WTC11 (cell line): ENCODE measurements around the gene GYS2. TPM values are rescaled to one million over a fixed set of nuclear protein-coding genes. Genes with fewer than 3 reads are reported as not detected.

ENCODE experiments used
- ATAC-seq: fragments of 200-7000 bp; cut with Tn5 transposase; 2 replicates; pipeline ENCODE4 v1.10.0; 2021; ENCODE audit warnings: mild to moderate bottlenecking, moderate library complexity
- CTCF ChIA-PET: fragments of 300-600 bp; sonication (Branson Sonifier 250); formaldehyde crosslinking; loops from one replicate; lab custom pipeline; 2021; ENCODE audit warnings: antibody characterized with exemption; lab: Charles Lee
- POLR2A ChIA-PET: fragments of 350-600 bp; sonication (Branson Sonifier 250); formaldehyde crosslinking; loops from one replicate; lab custom pipeline; 2021; ENCODE audit warnings: antibody characterized with exemption; lab: Charles Lee
- DNase-seq: peaks from one replicate; pipeline ENCODE4 v3.0.0; 2021; ENCODE audit warnings: low spot score
- H3K27ac Mint-ChIP-seq: 2 replicates; pipeline ENCODE4 v1.8.0; 2021; ENCODE audit warnings: mixed read lengths
- H3K27me3 Mint-ChIP-seq: 2 replicates; pipeline ENCODE4 v1.8.0; 2021; ENCODE audit warnings: low read depth, mild to moderate bottlenecking, moderate library complexity, mixed read lengths
- H3K36me3 Mint-ChIP-seq: 2 replicates; pipeline ENCODE4 v1.8.0; 2021; ENCODE audit warnings: mixed read lengths
- H3K4me1 Mint-ChIP-seq: 2 replicates; pipeline ENCODE4 v1.8.0; 2022; ENCODE audit warnings: mixed read lengths
- H3K4me3 Mint-ChIP-seq: 2 replicates; pipeline ENCODE4 v1.8.0; 2021; ENCODE audit warnings: mild to moderate bottlenecking, moderate library complexity, mixed read lengths
- H3K9me3 Mint-ChIP-seq: 2 replicates; pipeline ENCODE4 v1.8.0; 2021; ENCODE audit warnings: mixed read lengths
- ARID4B ChIP-seq: sonication (generic); formaldehyde crosslinking; IDR thresholded peaks from 2 replicates; pipeline ENCODE4 v1.8.0; 2023; ENCODE audit warnings: missing genetic modification reagents, mild to moderate bottlenecking, borderline replicate concordance
- ATF6 ChIP-seq: sonication (generic); formaldehyde crosslinking; IDR thresholded peaks from 2 replicates; pipeline ENCODE4 v1.8.1; 2023; ENCODE audit warnings: mild to moderate bottlenecking, missing genetic modification reagents
- CBFB ChIP-seq: sonication (generic); formaldehyde crosslinking; IDR thresholded peaks from 2 replicates; pipeline ENCODE4 v1.8.1; 2022; ENCODE audit warnings: mild to moderate bottlenecking, low read depth, missing genetic modification reagents
- CREM ChIP-seq: sonication (generic); formaldehyde crosslinking; IDR thresholded peaks from 2 replicates; pipeline ENCODE4 v1.8.1; 2022; ENCODE audit warnings: mild to moderate bottlenecking, missing genetic modification reagents, moderate library complexity
- E2F4 ChIP-seq: sonication (generic); formaldehyde crosslinking; IDR thresholded peaks from 2 replicates; pipeline ENCODE4 v1.8.1; 2022; ENCODE audit warnings: low read depth, mild to moderate bottlenecking, moderate library complexity, missing genetic modification reagents, borderline replicate concordance
- ELF4 ChIP-seq: sonication (generic); formaldehyde crosslinking; IDR thresholded peaks from 2 replicates; pipeline ENCODE4 v1.8.1; 2022; ENCODE audit warnings: low read depth, mild to moderate bottlenecking, moderate library complexity, missing genetic modification reagents
- FOXJ3 ChIP-seq: sonication (generic); formaldehyde crosslinking; IDR thresholded peaks from 2 replicates; pipeline ENCODE4 v1.9.0; 2021; ENCODE audit warnings: missing genetic modification reagents, mild to moderate bottlenecking, borderline replicate concordance
- FOXP1 ChIP-seq: sonication (generic); formaldehyde crosslinking; IDR thresholded peaks from 2 replicates; pipeline ENCODE4 v1.8.0; 2022; ENCODE audit warnings: missing genetic modification reagents, mild to moderate bottlenecking, moderate library complexity, borderline replicate concordance
- GRHL2 ChIP-seq: fragments of 250-450 bp; sonication (Bioruptor Pico); IDR thresholded peaks from 2 replicates; pipeline ENCODE4 v1.8.0; 2022; ENCODE audit warnings: mild to moderate bottlenecking, moderate library complexity; ENCODE audit not compliant: insufficient replicate concordance, severe bottlenecking
- HMGA2 ChIP-seq: fragments of 250-450 bp; sonication (Bioruptor Pico); IDR thresholded peaks from 2 replicates; pipeline ENCODE4 v1.4.0; 2021; ENCODE audit warnings: mild to moderate bottlenecking, moderate library complexity
- JUN ChIP-seq: sonication (generic); formaldehyde crosslinking; IDR thresholded peaks from 2 replicates; pipeline ENCODE4 v1.8.0; 2023; ENCODE audit warnings: mild to moderate bottlenecking, missing genetic modification reagents
- KAT7 ChIP-seq: sonication (generic); formaldehyde crosslinking; IDR thresholded peaks from 2 replicates; pipeline ENCODE4 v1.8.1; 2023; ENCODE audit warnings: missing genetic modification reagents, mild to moderate bottlenecking, borderline replicate concordance
- MAX ChIP-seq: sonication (generic); formaldehyde crosslinking; IDR thresholded peaks from 2 replicates; pipeline ENCODE4 v1.8.0; 2022; ENCODE audit warnings: mild to moderate bottlenecking, missing genetic modification reagents
- MLX ChIP-seq: sonication (generic); formaldehyde crosslinking; IDR thresholded peaks from 2 replicates; pipeline ENCODE4 v1.8.1; 2023; ENCODE audit warnings: mild to moderate bottlenecking, missing genetic modification reagents, moderate library complexity
- NFATC4 ChIP-seq: fragments of 250-450 bp; sonication (Bioruptor Pico); IDR thresholded peaks from 2 replicates; pipeline ENCODE4 v1.9.0; 2021; ENCODE audit warnings: mild to moderate bottlenecking
- NR1H2 ChIP-seq: sonication (generic); formaldehyde crosslinking; IDR thresholded peaks from 2 replicates; pipeline ENCODE4 v1.9.0; 2021; ENCODE audit warnings: mild to moderate bottlenecking, moderate library complexity, missing genetic modification reagents
- NR2C2 ChIP-seq: sonication (generic); formaldehyde crosslinking; IDR thresholded peaks from 2 replicates; pipeline ENCODE4 v1.8.0; 2022; ENCODE audit warnings: mild to moderate bottlenecking, missing genetic modification reagents
- PRRX2 ChIP-seq: fragments of 250-450 bp; sonication (Bioruptor Pico); IDR thresholded peaks from 2 replicates; pipeline ENCODE4 v1.8.0; 2021; ENCODE audit warnings: mild to moderate bottlenecking
- RORB ChIP-seq: fragments of 250-450 bp; sonication (Bioruptor Pico); IDR thresholded peaks from 2 replicates; pipeline ENCODE4 v1.9.0; 2021; ENCODE audit warnings: mild to moderate bottlenecking
- SMAD3 ChIP-seq: sonication (generic); formaldehyde crosslinking; IDR thresholded peaks from 2 replicates; pipeline ENCODE4 v1.8.0; 2022; ENCODE audit warnings: missing genetic modification reagents, mild to moderate bottlenecking, borderline replicate concordance
- TEAD4 ChIP-seq: sonication (generic); formaldehyde crosslinking; IDR thresholded peaks from 2 replicates; pipeline ENCODE4 v1.8.0; 2022; ENCODE audit warnings: mild to moderate bottlenecking, missing genetic modification reagents
- ZBTB21 ChIP-seq: sonication (generic); formaldehyde crosslinking; IDR thresholded peaks from 2 replicates; pipeline ENCODE4 v1.8.1; 2023; ENCODE audit warnings: mild to moderate bottlenecking, missing genetic modification reagents, borderline replicate concordance
- ZMAT4 ChIP-seq: fragments of 250-450 bp; sonication (Bioruptor Pico); IDR thresholded peaks from 2 replicates; pipeline ENCODE4 v1.9.0; 2021; ENCODE audit warnings: mild to moderate bottlenecking
- ZNF121 ChIP-seq: sonication (generic); formaldehyde crosslinking; IDR thresholded peaks from 2 replicates; pipeline ENCODE4 v1.8.0; 2023; ENCODE audit warnings: missing genetic modification reagents
- ZNF671 ChIP-seq: fragments of 250-450 bp; sonication (Bioruptor Pico); IDR thresholded peaks from 2 replicates; pipeline ENCODE4 v1.8.0; 2021; ENCODE audit warnings: mild to moderate bottlenecking
- total RNA-seq: library from RNA; stranded (reverse); gene quantifications from 3 replicates; pipeline ENCODE4 v1.2.3, GENCODE V29; 2021

GYS2 gene
- total RNA-seq, 1 experiment from 2014 or later = not detected

- POLR2A ChIA-PET = no interaction called here
- no peak overlapping the region for H3K4me3 Mint-ChIP-seq
- no peak for DNase-seq
- no peaks in the 10 kb centered on the region for H3K9me3 Mint-ChIP-seq
- CTCF ChIA-PET = no interaction called here
- no peak for ATAC-seq
- H3K27me3 Mint-ChIP-seq = no peaks in the 10 kb centered on the region
- H3K4me1 Mint-ChIP-seq = peaks cover 3% of the 10 kb centered on the region
- no peak overlapping the region for H3K27ac Mint-ChIP-seq
- no peak for TF ChIP-seq PRRX2 (CRISPR knock-in tag)
- no peak for TF ChIP-seq E2F4 (CRISPR knock-in tag)
- TF ChIP-seq ZNF121 (CRISPR knock-in tag) = no peak
- TF ChIP-seq FOXJ3 = no peak
- no peak for TF ChIP-seq MLX (CRISPR knock-in tag)
- TF ChIP-seq KAT7 (CRISPR knock-in tag) = no peak
- no peak for TF ChIP-seq HMGA2 (CRISPR knock-in tag)
- TF ChIP-seq NFATC4 = no peak
- TF ChIP-seq ZNF671 (CRISPR knock-in tag) = no peak
- TF ChIP-seq JUN = no peak
- TF ChIP-seq FOXP1 (CRISPR knock-in tag) = no peak
- no peaks in the 10 kb centered on the region for H3K36me3 Mint-ChIP-seq
Observed at GRCh38 chr12:21561158-21561557, 43.5 kb downstream of the GYS2 start.

- Mint-ChIP-seq H3K4me3 (no peak overlapping the region), H3K27me3 (no peaks in the 10 kb centered on the region), H3K36me3 (no peaks in the 10 kb centered on the region), H3K4me1 (no peaks in the 10 kb centered on the region), H3K27ac (no peak overlapping the region), H3K9me3 (no peaks in the 10 kb centered on the region)
- CTCF ChIA-PET = interaction anchor here (0.5 kb wide), 1 partner anchor 138 kb away, joined by 3 read pairs; no protein-coding TSS in a partner anchor
- TF ChIP-seq CBFB (CRISPR knock-in tag) (no peak), ARID4B (CRISPR knock-in tag) (no peak), SMAD3 (no peak), TEAD4 (CRISPR knock-in tag) (no peak), ZNF121 (CRISPR knock-in tag) (no peak), ZMAT4 (CRISPR knock-in tag) (no peak), GRHL2 (no peak), MAX (CRISPR knock-in tag) (no peak), NR1H2 (CRISPR knock-in tag) (no peak), NFATC4 (no peak), ATF6 (CRISPR knock-in tag) (no peak), NR2C2 (CRISPR knock-in tag) (no peak), RORB (no peak), ELF4 (CRISPR knock-in tag) (no peak), ZBTB21 (CRISPR knock-in tag) (no peak), CREM (CRISPR knock-in tag) (no peak)
- POLR2A ChIA-PET = no interaction called here
- no peak for ATAC-seq
- DNase-seq = no peak
Observed at GRCh38 chr12:21559855-21560569, 44.6 kb downstream of the GYS2 start.
